K562 (cell line): ENCODE data around the gene ACSBG1. TPM values are rescaled to one million over a fixed set of nuclear protein-coding genes. Genes with fewer than 3 reads are reported as not detected.

Experiments used
- ATAC-seq: fragments of 200-7000 bp; cut with Tn5 transposase; 3 replicates; pipeline ENCODE4 v1.9.1; 2020; ENCODE audit warnings: moderate library complexity
- BruUV-seq: library from RNA; stranded (reverse); fragments of 400-500 nt; replicated peaks from 2 replicates; lab custom pipeline; 2021; lab: Mats Ljungman, UMichigan
- CTCF ChIA-PET: fragments of 300-600 bp; formaldehyde crosslinking; extraction: SDS; loops from one replicate; lab custom pipeline; 2021; ENCODE audit warnings: low intra/inter-chr PET ratio; lab: Yijun Ruan, JAX
- POLR2A ChIA-PET: fragments of 300-600, 350-650 bp; sonication (Branson Sonifier 250); formaldehyde crosslinking; extraction: SDS; loops from one replicate; lab custom pipeline; 2021; ENCODE audit warnings: antibody characterized with exemption, inconsistent platforms; lab: Yijun Ruan, JAX
- DNase-seq, 4 experiments: peaks; one replicate each; pipeline versions ENCODE4 v3.0.0 to v3.0.0-alpha.2; 2011 to 2018; ENCODE audit warnings: low spot score in 3 of 4, mixed read lengths in 3 of 4; ENCODE audit errors: extremely low read depth in 1 of 4
- FAIRE-seq: peaks from 2 replicates; lab custom pipeline; 2011; peaks lifted over from hg19 to GRCh38; lab: Jason Lieb, UNC
- H2AFZ ChIP-seq: 2 replicates; pipeline ENCODE4 v1.6.0; 2011; ENCODE audit warnings: low read depth, low read length, control low read depth, inconsistent platforms
- H3K27ac ChIP-seq: fragments of 200-600 bp; 3 replicates; pipeline ENCODE4 v1.8.0; 2011; ENCODE audit warnings: low read depth, mild to moderate bottlenecking, control low read depth, inconsistent platforms, low read length, moderate library complexity, mixed read lengths; ENCODE audit errors: extremely low read depth
- H3K27me3 ChIP-seq, 2 experiments: fragments of 300-600 bp in 1 of 2; 2 replicates in 1 of 2; 3 replicates in 1 of 2; pipeline versions ENCODE4 v1.6.0 to v1.8.0; 2011; ENCODE audit warnings: inconsistent platforms in 2 of 2, low read length in 2 of 2, mild to moderate bottlenecking in 1 of 2, mixed read lengths in 1 of 2, moderate library complexity in 1 of 2; ENCODE audit not compliant: control insufficient read depth in 2 of 2, insufficient read depth in 2 of 2
- H3K36me3 ChIP-seq: fragments of 300-600 bp; 3 replicates; pipeline ENCODE4 v1.8.0; 2011; ENCODE audit warnings: mild to moderate bottlenecking, low read length, inconsistent platforms; ENCODE audit not compliant: control insufficient read depth, insufficient read depth
- H3K4me1 ChIP-seq, 2 experiments: fragments of 200-600 bp in 1 of 2; replicated peaks in 1 of 2; 2 replicates in 1 of 2; 3 replicates in 1 of 2; pipeline versions ENCODE4 v1.5.1 to v1.8.0; 2011; ENCODE audit warnings: inconsistent platforms in 2 of 2, low read length in 2 of 2, mild to moderate bottlenecking in 1 of 2, mixed read lengths in 1 of 2, moderate library complexity in 1 of 2; ENCODE audit not compliant: control insufficient read depth in 2 of 2, insufficient read depth in 2 of 2
- H3K4me2 ChIP-seq: 2 replicates; pipeline ENCODE4 v1.6.1; 2011; ENCODE audit warnings: low read length, control low read depth, inconsistent platforms, mixed read lengths; ENCODE audit not compliant: insufficient read depth
- H3K4me3 ChIP-seq: fragments of 200-600 bp; sonication (generic), shearing (Covaris generic); 2 replicates; pipeline ENCODE4 v1.5.1; 2016; ENCODE audit warnings: control low read depth, inconsistent platforms
- H3K79me2 ChIP-seq: fragments of 200-600 bp; 3 replicates; pipeline ENCODE4 v1.8.0; 2011; ENCODE audit warnings: low read length, inconsistent platforms; ENCODE audit not compliant: control insufficient read depth, insufficient read depth
- H3K9ac ChIP-seq, 2 experiments: 2 replicates each; pipeline versions ENCODE4 v1.6.0 to v1.6.1; 2011; ENCODE audit warnings: low read depth in 2 of 2, low read length in 2 of 2, control low read depth in 1 of 2, inconsistent platforms in 1 of 2, mild to moderate bottlenecking in 1 of 2, mixed read lengths in 1 of 2; ENCODE audit not compliant: insufficient read depth in 1 of 2
- H3K9me1 ChIP-seq: one replicate; pipeline ENCODE4 v1.6.0; 2011; ENCODE audit warnings: inconsistent platforms, mild to moderate bottlenecking, low read length, moderate library complexity; ENCODE audit not compliant: control insufficient read depth, insufficient read depth
- H3K9me3 ChIP-seq: replicated peaks from 2 replicates; pipeline ENCODE4 v1.5.1; 2011; ENCODE audit warnings: low read depth, low read length, inconsistent platforms; ENCODE audit not compliant: control insufficient read depth, insufficient read depth
- H4K20me1 ChIP-seq: replicated peaks from 2 replicates; pipeline ENCODE4 v1.6.1; 2011; ENCODE audit warnings: low read length, inconsistent platforms, mixed read lengths; ENCODE audit not compliant: control insufficient read depth, insufficient read depth
- TCF7L2 ChIP-seq: fragments of 150-350 bp; IDR thresholded peaks from 2 replicates; pipeline ENCODE4 v1.6.1; 2016; ENCODE audit warnings: low read depth, mild to moderate bottlenecking, low read length, moderate library complexity
- WGBS: fragments of 100-300 bp; shearing (Covaris generic); methylation state at CpG from one replicate; pipeline ENCODE4 v1.1.6; 2016; ENCODE audit warnings: low coverage, mixed read lengths; ENCODE audit not compliant: insufficient coverage; ENCODE audit errors: missing lambda C conversion rate; 5-methylcytosine and 5-hydroxymethylcytosine counted together
- in situ Hi-C: fragments of 300-500 bp; cut with MboI; formaldehyde crosslinking; loops from 4 replicates; pipeline ENCODE4 v1.15.0; 2018; ENCODE audit warnings: inconsistent platforms, mixed read lengths
- intact Hi-C: fragments of 100-400 bp; cut with micrococcal nuclease; formaldehyde crosslinking; loops from 2 replicates; pipeline ENCODE4 v1.14.2; 2022
- polyA plus RNA-seq, 8 experiments: library from polyadenylated mRNA; depleted of rRNA in 4 of 8; stranded (reverse) in 5 of 8; unstranded in 3 of 8; fragments of >200 nt; fragmentation: Nextera tagmentation in 2 of 8; fragmentation: Illumina TruSeq in 1 of 8; extraction: Ambion mirVana in 2 of 8; extraction: Trizol in 1 of 8; gene quantifications; 2 replicates each; pipeline versions ENCODE4 v1.2.1 to v1.2.3, GENCODE V29; 2011 to 2014; ENCODE audit warnings: inconsistent platforms in 1 of 8, missing spikeins in 1 of 8
- total RNA-seq, 7 experiments: library from RNA; depleted of rRNA in 6 of 7; stranded (reverse); fragments of >200 nt in 6 of 7; fragmentation: Illumina TruSeq in 2 of 7; extraction: Trizol in 2 of 7; gene quantifications; 2 replicates each; pipeline versions ENCODE4 v1.2.1 to v1.2.3, GENCODE V29; 2011 to 2021; ENCODE audit warnings: low replicate concordance in 1 of 7
- TF ChIP-seq, protein P1 (sequence below): fragments of 450-650 bp; IDR thresholded peaks from 2 replicates; pipeline ENCODE4 v1.6.1; 2016; ENCODE audit warnings: antibody characterized with exemption

Gene ACSBG1
- total and polyA plus RNA-seq, 9 of the 15 experiments (the other 6 are each of a cell fraction or from before 2014, with no cell fraction given) = 0.36 to 6.4 (median 2.5) TPM

DNA sequence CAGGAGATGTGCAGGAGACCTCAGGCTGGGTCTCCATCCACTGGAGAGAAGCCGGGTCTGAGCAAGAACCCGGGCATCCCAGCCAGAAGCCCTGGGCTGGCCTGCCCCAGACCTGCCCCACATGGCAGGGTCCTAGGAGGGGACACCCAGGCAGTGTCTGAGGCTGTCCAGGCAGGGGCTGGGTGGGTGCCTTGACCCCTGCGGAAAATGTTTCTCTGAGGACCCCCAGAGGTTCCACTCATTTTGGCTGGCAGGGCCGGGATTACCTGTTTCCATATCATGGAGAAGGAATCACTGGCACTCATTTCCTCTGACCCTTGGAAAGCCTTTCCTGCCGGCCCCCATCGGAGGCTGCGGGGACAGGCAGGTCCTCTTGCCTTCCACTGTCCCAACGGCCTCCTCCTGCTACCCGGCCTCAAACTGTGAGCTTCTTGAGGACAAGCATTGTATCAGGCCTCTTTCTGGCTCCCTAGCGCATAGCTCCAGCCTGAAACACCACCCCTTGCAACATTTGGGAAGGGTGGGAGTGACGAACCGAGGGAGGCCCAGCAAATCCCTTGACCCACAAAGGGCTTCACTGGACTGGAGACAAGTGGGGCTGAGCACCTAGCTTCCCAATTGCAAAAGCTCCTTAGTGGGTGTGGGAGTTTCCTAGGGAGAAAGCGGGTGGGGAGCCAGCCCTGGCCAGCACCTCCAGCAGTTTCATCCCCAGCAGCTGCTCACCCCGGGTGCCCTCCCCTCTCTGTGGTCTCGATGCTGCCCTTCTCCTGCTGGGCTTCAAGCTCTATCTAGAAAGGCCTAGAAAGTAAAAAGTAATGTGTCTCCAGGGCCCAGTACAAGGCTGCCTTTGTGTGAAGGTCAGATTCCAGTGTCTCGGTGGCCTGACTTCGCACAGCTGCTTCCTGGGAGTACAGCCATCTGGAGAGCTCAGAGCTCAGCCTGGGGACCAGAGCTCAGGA is 29.7 kb downstream of the ACSBG1 start:
- in situ Hi-C loops = no loop called here
- no peak overlapping the region for H3K9ac ChIP-seq
- no peak for FAIRE-seq
- no peaks in the 10 kb centered on the region for H3K9me1 ChIP-seq
- H3K4me1 ChIP-seq = peaks cover 0 to 16% of the 10 kb centered on the region in 2 experiments; a peak in 2 of 5 replicates
- H3K4me3 ChIP-seq = no peak overlapping the region
- CTCF ChIA-PET = no interaction called here
- TF ChIP-seq TCF7L2 = no peak
- TF ChIP-seq, protein P1, sequence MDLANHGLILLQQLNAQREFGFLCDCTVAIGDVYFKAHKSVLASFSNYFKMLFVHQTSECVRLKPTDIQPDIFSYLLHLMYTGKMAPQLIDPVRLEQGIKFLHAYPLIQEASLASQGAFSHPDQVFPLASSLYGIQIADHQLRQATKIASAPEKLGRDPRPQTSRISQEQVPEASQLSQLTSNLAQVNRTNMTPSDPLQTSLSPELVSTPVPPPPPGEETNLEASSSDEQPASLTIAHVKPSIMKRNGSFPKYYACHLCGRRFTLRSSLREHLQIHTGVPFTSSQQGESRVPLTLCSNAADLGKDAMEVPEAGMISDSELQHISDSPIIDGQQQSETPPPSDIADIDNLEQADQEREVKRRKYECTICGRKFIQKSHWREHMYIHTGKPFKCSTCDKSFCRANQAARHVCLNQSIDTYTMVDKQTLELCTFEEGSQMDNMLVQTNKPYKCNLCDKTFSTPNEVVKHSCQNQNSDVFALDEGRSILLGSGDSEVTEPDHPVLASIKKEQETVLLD = no peak
- H4K20me1 ChIP-seq = no peaks in the 10 kb centered on the region
- no TSS peak for BruUV-seq
- H3K9me3 ChIP-seq = no peaks in the 10 kb centered on the region
- H2AFZ ChIP-seq = no peak overlapping the region
- intact Hi-C loops = no loop called here
- DNase-seq = no peak
- no peak overlapping the region for H3K4me2 ChIP-seq
- no peaks in the 10 kb centered on the region for H3K79me2 ChIP-seq
- no peak for ATAC-seq
- no peak overlapping the region for H3K27ac ChIP-seq
- H3K36me3 ChIP-seq = no peaks in the 10 kb centered on the region
- H3K27me3 ChIP-seq = peaks cover 16 to 20% of the 10 kb centered on the region in 2 experiments; a peak in 4 of 5 replicates
- POLR2A ChIA-PET = interaction anchor here (1.1 to 1.6 kb wide), 3 partner anchors 9 to 74 kb away, joined by 3 to 7 read pairs (median 4); no protein-coding TSS in a partner anchor
- WGBS = 27% methylated on average over 16 of the region's 17 CpGs
